ENCODE results near the gene CYTH3. TPM values are rescaled to one million over a fixed set of nuclear protein-coding genes. Genes with fewer than 3 reads are reported as not detected.

CYTH3 gene
- polyA plus RNA-seq, 2 of the 4 experiments (the other 2 are of a cell fraction) = 18.6 to 24.2 TPM

- TF ChIP-seq RARB (CRISPR knock-in tag; IDR thresholded peaks at IDR 0.05) (no peak), EHMT2 (IDR thresholded peaks at IDR 0.05; ENCODE audit: low read depth) (no peak), MYC (IDR thresholded peaks at IDR 0.05; ENCODE audit: borderline replicate concordance, low read length) (no peak)
These were observed 125.8 kb downstream of the CYTH3 start (continued) for GRCh38 chr7:6146666-6147065.

- POLR2A ChIA-PET = no interaction called here
- H3K4me2 ChIP-seq = no peak overlapping the region
- CTCF ChIA-PET = interaction anchor here (1.8 to 3.0 kb wide), 2 partner anchors 9 to 16 kb away, joined by 5 to 9 read pairs; no protein-coding TSS in a partner anchor
- no peak overlapping the region for H3K27ac ChIP-seq
- no peak for DNase-seq (ENCODE audit: low read depth in 1 of 2, low spot score in 1 of 2)
- no peaks in the 10 kb centered on the region for H3K4me1 ChIP-seq
- 90% methylated on average over 8 of the region's 8 CpGs for WGBS (ENCODE audit: missing lambda C conversion rate)
- FAIRE-seq = no peak
- no peak overlapping the region for H3K4me3 ChIP-seq
- no peak for TF ChIP-seq GATA3 (IDR thresholded peaks at IDR 0.05; ENCODE audit: borderline replicate concordance)
- TF ChIP-seq RCOR1 (IDR thresholded peaks at IDR 0.05; ENCODE audit: low read depth, low read length) = no peak
- no peak for TF ChIP-seq RARB (CRISPR knock-in tag; IDR thresholded peaks at IDR 0.05)
- no peak for TF ChIP-seq REST (IDR thresholded peaks at IDR 0.05)
- no peak for TF ChIP-seq NR3C1 (IDR thresholded peaks at IDR 0.05)
- TF ChIP-seq ZNF302 (CRISPR knock-in tag; IDR thresholded peaks at IDR 0.05) = no peak
- TF ChIP-seq E2F6 (IDR thresholded peaks at IDR 0.05; ENCODE audit: borderline replicate concordance, low read depth) = no peak
- no peak for TF ChIP-seq EHMT2 (IDR thresholded peaks at IDR 0.05; ENCODE audit: low read depth)
- TF ChIP-seq HDAC2 (IDR thresholded peaks at IDR 0.05) = no peak
- TF ChIP-seq BHLHE40 (IDR thresholded peaks at IDR 0.05; ENCODE audit: low read depth, low read length) = no peak
- no peak for TF ChIP-seq USF2 (IDR thresholded peaks at IDR 0.05)
- TF ChIP-seq HEYL (CRISPR knock-in tag; IDR thresholded peaks at IDR 0.05) = no peak
- no peak for TF ChIP-seq ATOH8 (CRISPR knock-in tag; IDR thresholded peaks at IDR 0.05; ENCODE audit: low read depth)
- TF ChIP-seq CEBPB (IDR thresholded peaks at IDR 0.05) = no peak
- no peak for ATAC-seq
- H3K9me3 ChIP-seq = no peaks in the 10 kb centered on the region
These were observed 128.4 kb downstream of the CYTH3 start for GRCh38 chr7:6143997-6144396.

GRCh38 chr7:6142871-6143380, 129.5 kb downstream of the CYTH3 start:
- CTCF ChIA-PET = interaction anchor here (0.6 to 3.0 kb wide), 6 partner anchors 8 to 286 kb away, joined by 3 to 9 read pairs (median 4); no protein-coding TSS in a partner anchor
- POLR2A ChIA-PET = no interaction called here
- 0 out of 2 replicates have a peak, but pooled peaks have one; percentile 18 for TF ChIP-seq POLR2A (IDR thresholded peaks at IDR 0.05; ENCODE audit: low read length)
- TF ChIP-seq RCOR1 (IDR thresholded peaks at IDR 0.05; ENCODE audit: low read depth, low read length) = no peak
- no peak for TF ChIP-seq JUN (IDR thresholded peaks at IDR 0.05)
- TF ChIP-seq HES2 (IDR thresholded peaks at IDR 0.05) = no peak
- Histone ChIP-seq H3K9me3 (no peaks in the 10 kb centered on the region), H3K4me1 (no peaks in the 10 kb centered on the region), H3K4me2 (no peak overlapping the region), H3K4me3 (no peak overlapping the region), H3K27ac (no peak overlapping the region)
- FAIRE-seq = no peak
- no peak for DNase-seq (ENCODE audit: low read depth in 1 of 2, low spot score in 1 of 2)
- ATAC-seq = no peak
- WGBS (ENCODE audit: missing lambda C conversion rate) = 93% methylated on average over 16 of the region's 16 CpGs

Data from A549 (cell line).